GM13976 (cell line): Measurements from ENCODE around the gene FRRS1L.

Source experiments
- DNase-seq: peaks from one replicate; pipeline ENCODE4 v3.0.0; 2012; ENCODE audit warnings: low spot score
- in situ Hi-C: fragments of 300-500 bp; cut with MboI; formaldehyde crosslinking; loops from one replicate; pipeline ENCODE4 v1.12.0; 2022; ENCODE audit warnings: low sequenced_read_pairs, mixed read lengths, inconsistent platforms; ENCODE audit not compliant: unreplicated experiment
- TF ChIP-seq, protein P1 (sequence below): IDR thresholded peaks from 2 replicates; pipeline ENCODE4 v1.5.1; 2012; ENCODE audit warnings: borderline replicate concordance, mild to moderate bottlenecking; ENCODE audit not compliant: insufficient read depth; ENCODE audit errors: extremely low read depth, missing control alignments, control extremely low read depth

The FRRS1L gene

DNA sequence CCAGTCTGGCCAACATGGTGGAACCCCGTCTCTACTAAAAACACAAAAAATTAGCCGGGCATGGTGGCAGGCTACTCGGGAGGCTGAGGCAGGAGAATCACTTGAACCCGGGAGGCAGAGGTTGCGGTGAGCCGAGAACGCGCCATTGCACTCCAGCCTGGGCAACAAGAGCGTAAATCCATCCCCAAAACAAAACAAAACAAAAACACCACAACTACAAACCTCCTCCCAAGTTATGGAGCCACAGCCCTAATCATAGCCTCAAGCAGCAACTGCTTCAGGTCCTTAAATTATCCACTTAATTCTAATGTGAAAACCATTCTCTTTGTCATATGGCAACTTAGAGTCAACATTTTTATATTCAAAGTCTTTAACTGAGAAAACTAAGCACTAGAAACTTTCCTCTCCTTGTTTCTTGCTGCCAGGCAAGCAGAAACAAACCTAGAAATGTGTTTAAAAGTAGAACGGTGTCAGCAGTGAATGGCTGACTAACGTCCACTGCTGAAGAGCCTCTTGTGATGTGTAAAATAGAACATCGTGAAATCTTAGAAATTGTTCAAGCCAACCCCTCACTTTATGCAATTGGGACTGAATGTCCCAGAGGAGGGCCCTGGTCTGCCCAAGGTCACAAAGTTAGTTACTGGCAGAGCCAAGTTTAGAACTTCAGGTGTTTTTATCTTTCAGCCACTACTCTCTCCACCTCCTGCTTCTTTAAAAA lies 53.0 kb downstream of the FRRS1L start:
- TF ChIP-seq, protein P1, sequence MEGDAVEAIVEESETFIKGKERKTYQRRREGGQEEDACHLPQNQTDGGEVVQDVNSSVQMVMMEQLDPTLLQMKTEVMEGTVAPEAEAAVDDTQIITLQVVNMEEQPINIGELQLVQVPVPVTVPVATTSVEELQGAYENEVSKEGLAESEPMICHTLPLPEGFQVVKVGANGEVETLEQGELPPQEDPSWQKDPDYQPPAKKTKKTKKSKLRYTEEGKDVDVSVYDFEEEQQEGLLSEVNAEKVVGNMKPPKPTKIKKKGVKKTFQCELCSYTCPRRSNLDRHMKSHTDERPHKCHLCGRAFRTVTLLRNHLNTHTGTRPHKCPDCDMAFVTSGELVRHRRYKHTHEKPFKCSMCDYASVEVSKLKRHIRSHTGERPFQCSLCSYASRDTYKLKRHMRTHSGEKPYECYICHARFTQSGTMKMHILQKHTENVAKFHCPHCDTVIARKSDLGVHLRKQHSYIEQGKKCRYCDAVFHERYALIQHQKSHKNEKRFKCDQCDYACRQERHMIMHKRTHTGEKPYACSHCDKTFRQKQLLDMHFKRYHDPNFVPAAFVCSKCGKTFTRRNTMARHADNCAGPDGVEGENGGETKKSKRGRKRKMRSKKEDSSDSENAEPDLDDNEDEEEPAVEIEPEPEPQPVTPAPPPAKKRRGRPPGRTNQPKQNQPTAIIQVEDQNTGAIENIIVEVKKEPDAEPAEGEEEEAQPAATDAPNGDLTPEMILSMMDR, result no peak
- in situ Hi-C loops, result no loop called here
- no peak for DNase-seq

DNA sequence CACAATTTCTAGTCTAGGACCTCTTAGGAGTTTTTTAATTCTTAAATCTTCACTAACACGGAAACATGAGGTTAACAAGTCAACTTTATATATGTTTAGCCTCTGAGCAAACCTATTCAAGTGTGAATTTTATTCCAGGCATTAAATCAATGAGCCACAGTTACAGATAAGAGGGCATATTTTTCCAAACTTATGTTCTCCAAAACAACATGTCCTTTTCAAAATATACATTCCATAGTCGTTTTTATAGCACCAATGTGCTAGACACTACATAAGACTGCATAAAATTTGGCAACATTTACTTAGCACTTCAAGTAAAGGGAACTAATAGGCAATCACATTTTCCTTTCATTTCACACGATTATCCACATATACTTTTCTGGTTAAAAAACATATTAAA lies 53.8 kb downstream of the FRRS1L start:
- TF ChIP-seq, protein P1, result no peak
- DNase-seq, result no peak
- in situ Hi-C loops, result no loop called here

DNA sequence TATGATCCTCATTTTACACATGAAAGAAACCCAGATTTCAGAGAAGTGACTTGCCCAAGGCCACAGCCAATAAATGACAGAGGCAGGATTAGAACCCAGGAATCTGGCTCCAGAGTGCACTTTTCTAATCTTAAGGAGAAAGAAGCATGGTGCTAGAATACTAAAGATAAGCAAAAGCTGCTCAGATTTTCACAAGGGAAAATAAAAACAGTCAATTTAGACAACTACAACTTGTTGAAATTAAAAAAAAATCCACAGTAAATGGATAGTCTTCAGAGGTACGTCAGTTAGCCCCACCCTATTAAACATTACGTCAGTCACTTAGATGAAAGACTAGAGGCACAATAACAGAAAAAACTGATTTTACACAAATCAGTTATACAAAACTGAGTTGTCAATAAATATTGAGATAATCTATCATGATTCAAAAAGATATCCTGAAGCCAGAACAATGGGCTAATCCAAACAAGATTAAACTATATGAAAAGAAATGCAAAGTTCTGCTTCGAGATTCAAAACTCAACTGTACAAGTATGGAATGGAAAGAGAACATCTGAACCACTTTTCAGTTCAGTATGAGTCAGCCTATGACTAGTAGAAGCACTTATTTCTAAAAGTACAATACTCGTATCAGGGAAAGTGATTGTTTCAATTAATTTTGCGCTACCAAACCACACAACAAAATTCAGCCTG lies 56.6 kb downstream of the FRRS1L start:
- in situ Hi-C loops, result no loop called here
- TF ChIP-seq, protein P1, result no peak
- DNase-seq, result peak; percentile 40

DNA sequence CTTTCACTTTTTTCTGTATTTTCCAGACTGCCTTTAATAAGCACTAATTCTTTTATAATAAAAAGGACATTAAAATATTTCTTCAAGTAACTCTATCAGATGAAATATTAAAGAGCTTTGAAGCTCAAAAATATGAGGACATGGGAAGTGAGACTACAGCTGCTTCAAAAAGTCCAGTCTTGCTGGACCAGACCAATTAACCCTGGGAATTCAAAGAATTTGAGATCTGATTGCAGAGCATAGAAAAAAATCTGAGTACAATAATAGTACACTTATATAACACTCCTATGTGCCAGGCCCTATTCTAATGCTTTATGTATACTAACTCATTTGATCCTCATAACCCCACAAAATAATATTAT lies 57.1 kb downstream of the FRRS1L start:
- TF ChIP-seq, protein P1, result no peak
- in situ Hi-C loops, result no loop called here

DNA sequence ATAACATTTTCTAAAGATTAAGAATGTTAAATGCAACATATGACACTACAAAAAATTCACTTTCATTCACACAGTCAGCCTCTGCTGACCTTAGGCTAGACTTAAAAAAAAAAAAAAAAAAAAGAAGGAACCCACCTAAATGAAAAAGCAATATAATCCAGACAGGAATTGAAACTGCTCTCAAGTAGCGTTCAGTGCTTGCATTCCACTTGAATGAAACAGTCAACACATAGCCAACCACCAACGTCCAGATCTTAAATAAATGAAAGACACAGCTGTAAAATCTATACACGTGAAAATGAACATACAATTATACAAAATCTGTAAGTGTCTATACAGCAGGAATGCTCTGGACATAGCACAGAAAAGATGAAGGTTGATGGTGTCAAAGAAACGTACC lies 58.7 kb downstream of the FRRS1L start:
- DNase-seq, result no peak
- in situ Hi-C loops, result no loop called here
- TF ChIP-seq, protein P1, result no peak

More for the DNA sequence above, 57.1 kb downstream of the FRRS1L start:
- no peak for DNase-seq

DNA sequence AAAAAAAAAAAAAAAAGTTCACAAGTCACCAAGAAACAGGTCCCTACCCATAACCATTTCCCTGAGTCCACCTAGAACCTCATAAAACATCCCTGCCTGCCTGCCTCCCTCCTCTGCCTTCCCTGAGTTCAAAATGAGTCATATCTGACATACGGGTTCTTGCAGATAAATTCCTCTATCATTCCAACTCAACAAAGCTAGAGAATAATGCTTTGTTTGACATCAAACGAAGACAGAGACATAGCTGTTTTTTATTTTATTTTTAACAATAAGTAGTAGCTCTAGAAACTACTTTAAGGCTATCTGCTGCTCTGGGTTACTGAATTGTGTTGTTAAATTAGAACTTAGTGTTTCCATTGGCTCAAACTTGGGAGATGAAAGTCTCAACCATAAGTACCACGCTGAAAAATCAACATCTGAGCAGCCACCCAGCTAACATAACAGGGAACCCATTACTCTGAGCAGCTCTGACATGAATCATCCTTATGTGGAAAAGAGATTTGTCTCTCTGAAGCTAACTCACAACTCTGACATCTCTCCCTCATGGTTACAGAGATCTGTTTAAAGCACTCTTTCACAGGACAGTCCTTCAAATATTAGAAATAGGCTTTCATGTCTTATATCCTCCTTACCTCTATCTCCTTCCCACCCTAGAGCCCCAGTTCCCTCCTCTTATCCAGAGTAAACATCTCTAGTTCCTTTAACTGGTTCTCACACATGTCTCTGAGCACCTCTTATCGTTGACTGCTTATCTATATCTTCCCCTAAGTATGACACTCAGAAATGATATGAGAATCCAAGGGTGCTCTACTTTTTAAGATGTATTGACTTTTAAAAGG lies 59.4 kb downstream of the FRRS1L start:
- DNase-seq, result no peak
- in situ Hi-C loops, result no loop called here
- TF ChIP-seq, protein P1, result no peak
